ENCODE results near the gene BMP2. TPM values are rescaled to one million over a fixed set of nuclear protein-coding genes. Genes with fewer than 3 reads are reported as not detected.

Gene BMP2
- polyA plus RNA-seq, 2 of the 4 experiments (the other 2 are of a cell fraction), result 0.19 to 0.23 TPM

DNA sequence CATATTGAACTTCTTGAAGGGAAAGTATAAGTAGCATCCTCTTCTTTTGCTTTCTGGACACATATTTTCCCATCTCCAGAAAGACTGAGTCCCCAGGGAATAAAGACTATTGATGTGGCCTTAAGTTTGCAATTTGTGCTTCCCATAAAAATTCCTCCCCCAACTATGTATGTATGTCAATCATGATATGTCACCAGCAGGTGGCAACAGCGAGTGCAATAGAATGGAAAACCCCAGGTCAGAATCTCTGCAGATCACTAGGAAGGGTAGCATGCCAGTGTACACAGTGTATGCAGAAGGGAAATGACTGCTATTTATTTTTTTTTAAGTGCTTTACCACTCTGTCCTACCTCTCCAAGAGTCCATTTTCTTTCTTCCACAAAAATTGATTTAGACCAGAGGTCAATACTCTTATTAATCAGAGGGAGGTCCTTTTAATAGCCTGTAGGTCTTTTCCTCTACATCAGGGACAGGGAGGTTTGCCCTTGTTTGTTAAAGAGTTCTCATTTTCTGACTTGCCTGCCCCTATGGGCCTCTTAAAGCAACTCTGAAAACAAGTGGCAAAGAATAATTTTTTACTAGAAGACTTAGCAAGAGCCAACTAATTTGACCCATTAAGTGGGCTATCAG lies 61.4 kb downstream of the BMP2 start:
- Histone ChIP-seq H3K27ac (no peak overlapping the region), H3K4me1 (no peaks in the 10 kb centered on the region), H3K9me3 (no peaks in the 10 kb centered on the region), H3K4me3 (no peak overlapping the region), H3K4me2 (no peak overlapping the region)
- DNase-seq (ENCODE audit: low read depth in 1 of 2, low spot score in 1 of 2), result peak; percentile 43 to 63
- peak; percentile 87 to 95 for ATAC-seq
- whole genome bisulfite sequencing (ENCODE audit: missing lambda C conversion rate), result 0% methylated on average over 1 of the region's 1 CpG
- POLR2A ChIA-PET, result no interaction called here
- no peak for TF ChIP-seq EP300 (IDR thresholded peaks at IDR 0.05)
- peak; percentile 51 to 56; a peak in 4 of 5 replicates for TF ChIP-seq RAD21 (conservative IDR thresholded peaks at IDR 0.05 in 1 of 2, IDR thresholded peaks at IDR 0.05 in 1 of 2)
- no peak for TF ChIP-seq JUNB (IDR thresholded peaks at IDR 0.05)
- no peak for TF ChIP-seq RNF2 (IDR thresholded peaks at IDR 0.05; ENCODE audit: borderline replicate concordance, low read depth)
- no peak for TF ChIP-seq NFE2L2 (conservative IDR thresholded peaks at IDR 0.05; ENCODE audit: low read length)
- TF ChIP-seq SMC3 (IDR thresholded peaks at IDR 0.05), result peak; percentile 68
- TF ChIP-seq, protein P1, sequence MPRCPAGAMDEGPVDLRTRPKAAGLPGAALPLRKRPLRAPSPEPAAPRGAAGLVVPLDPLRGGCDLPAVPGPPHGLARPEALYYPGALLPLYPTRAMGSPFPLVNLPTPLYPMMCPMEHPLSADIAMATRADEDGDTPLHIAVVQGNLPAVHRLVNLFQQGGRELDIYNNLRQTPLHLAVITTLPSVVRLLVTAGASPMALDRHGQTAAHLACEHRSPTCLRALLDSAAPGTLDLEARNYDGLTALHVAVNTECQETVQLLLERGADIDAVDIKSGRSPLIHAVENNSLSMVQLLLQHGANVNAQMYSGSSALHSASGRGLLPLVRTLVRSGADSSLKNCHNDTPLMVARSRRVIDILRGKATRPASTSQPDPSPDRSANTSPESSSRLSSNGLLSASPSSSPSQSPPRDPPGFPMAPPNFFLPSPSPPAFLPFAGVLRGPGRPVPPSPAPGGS (IDR thresholded peaks at IDR 0.05), result no peak
- TF ChIP-seq ZSCAN20 (CRISPR knock-in tag; IDR thresholded peaks at IDR 0.05), result no peak
- TF ChIP-seq, protein P2, sequence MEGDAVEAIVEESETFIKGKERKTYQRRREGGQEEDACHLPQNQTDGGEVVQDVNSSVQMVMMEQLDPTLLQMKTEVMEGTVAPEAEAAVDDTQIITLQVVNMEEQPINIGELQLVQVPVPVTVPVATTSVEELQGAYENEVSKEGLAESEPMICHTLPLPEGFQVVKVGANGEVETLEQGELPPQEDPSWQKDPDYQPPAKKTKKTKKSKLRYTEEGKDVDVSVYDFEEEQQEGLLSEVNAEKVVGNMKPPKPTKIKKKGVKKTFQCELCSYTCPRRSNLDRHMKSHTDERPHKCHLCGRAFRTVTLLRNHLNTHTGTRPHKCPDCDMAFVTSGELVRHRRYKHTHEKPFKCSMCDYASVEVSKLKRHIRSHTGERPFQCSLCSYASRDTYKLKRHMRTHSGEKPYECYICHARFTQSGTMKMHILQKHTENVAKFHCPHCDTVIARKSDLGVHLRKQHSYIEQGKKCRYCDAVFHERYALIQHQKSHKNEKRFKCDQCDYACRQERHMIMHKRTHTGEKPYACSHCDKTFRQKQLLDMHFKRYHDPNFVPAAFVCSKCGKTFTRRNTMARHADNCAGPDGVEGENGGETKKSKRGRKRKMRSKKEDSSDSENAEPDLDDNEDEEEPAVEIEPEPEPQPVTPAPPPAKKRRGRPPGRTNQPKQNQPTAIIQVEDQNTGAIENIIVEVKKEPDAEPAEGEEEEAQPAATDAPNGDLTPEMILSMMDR (IDR thresholded peaks at IDR 0.05), result peak; percentile 63
- peak; percentile 13 for FAIRE-seq
- CTCF ChIA-PET, result interaction anchor here (0.6 to 1.9 kb wide), 11 partner anchors 9 to 1894 kb away, joined by 3 to 7 read pairs (median 3); no protein-coding TSS in a partner anchor

DNA sequence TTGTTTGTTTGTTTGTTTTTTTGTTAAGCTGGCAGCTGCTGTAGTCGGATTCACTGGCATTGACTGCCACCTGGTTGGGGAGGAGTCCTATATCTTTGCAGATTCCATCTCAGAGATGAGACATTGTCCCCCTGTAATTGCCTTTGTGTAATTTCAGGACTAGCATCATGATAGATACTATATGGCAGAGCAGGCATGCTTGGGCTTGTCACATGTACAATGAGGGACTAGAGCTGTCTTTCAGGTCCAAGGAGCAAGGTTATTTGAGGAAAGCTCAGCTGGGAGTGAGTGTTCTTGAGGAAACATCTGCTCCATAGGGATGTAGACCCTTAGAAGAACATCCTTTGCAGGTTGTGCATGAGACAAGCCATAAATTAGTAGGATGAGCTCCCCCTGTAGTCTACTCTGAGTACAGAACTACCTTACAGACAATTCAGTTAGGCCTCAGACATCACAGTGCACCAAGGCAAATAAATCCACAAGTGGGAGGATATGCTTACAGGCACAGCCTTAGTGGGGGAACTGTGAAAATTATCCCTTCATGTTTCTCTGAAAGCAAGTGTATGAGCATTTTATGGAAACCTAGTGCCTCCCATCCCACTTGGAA lies 62.1 kb downstream of the BMP2 start:
- POLR2A ChIA-PET, result no interaction called here
- CTCF ChIA-PET, result interaction anchor here (0.8 to 1.6 kb wide), 8 partner anchors 8 to 1029 kb away, joined by 3 to 7 read pairs (median 3); no protein-coding TSS in a partner anchor
- Histone ChIP-seq H3K27ac (no peak overlapping the region), H3K4me2 (no peak overlapping the region), H3K4me1 (no peaks in the 10 kb centered on the region), H3K4me3 (no peak overlapping the region), H3K9me3 (no peaks in the 10 kb centered on the region)
- ATAC-seq (peak; percentile 45 to 56; a peak in 2 of 6 replicates), DNase-seq (ENCODE audit: low read depth in 1 of 2, low spot score in 1 of 2) (no peak), FAIRE-seq (peak; percentile 63)
- WGBS (ENCODE audit: missing lambda C conversion rate), result 4% methylated on average over 1 of the region's 1 CpG
- TF ChIP-seq ZFP36 (IDR thresholded peaks at IDR 0.05; ENCODE audit: borderline replicate concordance, partially characterized antibody) (no peak), ESRRA (IDR thresholded peaks at IDR 0.05; ENCODE audit: borderline replicate concordance, low read length) (no peak), JUN (IDR thresholded peaks at IDR 0.05) (no peak), CHD4 (IDR thresholded peaks at IDR 0.05; ENCODE audit: borderline replicate concordance) (no peak), HOXB13 (CRISPR knock-in tag; IDR thresholded peaks at IDR 0.05; ENCODE audit: low read depth) (no peak), NR3C1 (IDR thresholded peaks at IDR 0.05) (no peak), JUNB (IDR thresholded peaks at IDR 0.05) (no peak), GATA3 (IDR thresholded peaks at IDR 0.05; ENCODE audit: borderline replicate concordance) (no peak), POLR2A (IDR thresholded peaks at IDR 0.05; ENCODE audit: low read length) (no peak), EHF (CRISPR knock-in tag; IDR thresholded peaks at IDR 0.05) (no peak), HEYL (CRISPR knock-in tag; IDR thresholded peaks at IDR 0.05) (no peak), KDM1A (IDR thresholded peaks at IDR 0.05; ENCODE audit: low read depth) (no peak), MAFK (IDR thresholded peaks at IDR 0.05; ENCODE audit: partially characterized antibody) (no peak)
- TF ChIP-seq, protein P2 (IDR thresholded peaks at IDR 0.05), result no peak
- TF ChIP-seq, protein P3, sequence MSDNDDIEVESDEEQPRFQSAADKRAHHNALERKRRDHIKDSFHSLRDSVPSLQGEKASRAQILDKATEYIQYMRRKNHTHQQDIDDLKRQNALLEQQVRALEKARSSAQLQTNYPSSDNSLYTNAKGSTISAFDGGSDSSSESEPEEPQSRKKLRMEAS (IDR thresholded peaks at IDR 0.05), result no peak

All from A549 (cell line).